AG04449 (cell line): ENCODE data around the gene MSMP.

Experiments
- CTCF ChIA-PET: fragments of 350-600 bp; formaldehyde crosslinking; extraction: SDS; loops from one replicate; lab custom pipeline; 2021; ENCODE audit warnings: antibody characterized with exemption; lab: Yijun Ruan, JAX
- POLR2A ChIA-PET: fragments of 400-600, 350-600 bp; formaldehyde crosslinking; extraction: SDS; loops from one replicate; lab custom pipeline; 2020; ENCODE audit warnings: antibody characterized with exemption, inconsistent platforms; lab: Yijun Ruan, JAX
- DNase-seq: peaks from one replicate; pipeline ENCODE4 v3.0.0-alpha.2; 2010; ENCODE audit warnings: low read depth, low spot score
- H3K4me3 ChIP-seq: 2 replicates; pipeline ENCODE4 v1.5.1; 2011; ENCODE audit warnings: low read depth, mild to moderate bottlenecking, control low read depth, low read length
- CTCF ChIP-seq: IDR thresholded peaks from one replicate; pipeline ENCODE4 v1.5.1; 2011; ENCODE audit warnings: mild to moderate bottlenecking, moderate library complexity, low read length, control low read depth, inconsistent platforms; ENCODE audit not compliant: insufficient read depth; ENCODE audit errors: missing control alignments

Gene MSMP

DNA sequence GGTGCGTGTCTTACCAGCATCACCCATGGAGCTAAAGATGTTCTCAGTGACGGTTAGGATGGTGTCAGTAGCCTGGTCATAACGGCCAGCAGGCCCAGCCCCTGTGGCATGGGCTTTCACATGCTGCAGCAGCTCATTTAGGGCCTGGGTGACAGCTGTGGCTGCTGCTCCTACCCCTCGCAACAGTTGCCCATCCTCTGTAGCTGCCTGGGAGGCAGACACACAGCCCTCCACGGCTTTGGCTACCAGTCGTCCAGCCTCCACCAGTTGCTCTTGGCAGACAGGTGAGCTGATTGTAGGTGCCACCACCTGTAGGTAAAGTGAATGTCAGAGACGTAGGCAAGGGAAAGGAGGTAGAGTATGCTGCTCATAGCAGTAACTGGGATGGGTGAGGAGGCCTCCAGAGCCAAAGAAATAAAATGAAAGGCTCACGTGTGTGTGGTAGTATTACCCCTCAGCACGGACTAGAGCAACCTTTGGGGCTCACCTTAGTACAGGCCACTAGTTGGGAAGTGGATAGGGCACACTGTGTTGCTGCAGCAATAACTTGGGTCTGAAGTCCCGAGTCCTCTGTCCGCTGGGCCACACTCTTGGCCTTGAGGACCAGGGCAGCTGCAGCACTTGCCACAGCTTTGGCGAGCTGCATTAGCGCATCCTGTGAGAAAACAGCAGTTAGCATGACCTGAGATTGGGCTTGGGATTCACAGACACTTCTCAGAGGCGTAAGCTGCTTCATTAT, 36.8 kb downstream of the MSMP start:
- ChIA-PET POLR2A (interaction anchor here (1.1 to 4.7 kb wide), 3 partner anchors 10 to 14 kb away, joined by 4 to 36 read pairs (median 4); no protein-coding TSS in a partner anchor), CTCF (interaction anchor here (1.7 to 34.3 kb wide), 3 partner anchors 1 to 59 kb away, joined by 5 to 816 read pairs (median 816); partner anchors contain the start of genes CCDC107, CREB3, RMRP and TLN1)
- no peak for TF ChIP-seq CTCF
- H3K4me3 ChIP-seq: no peak overlapping the region
- DNase-seq: no peak

GRCh38 chr9:35716230-35716629, 37.8 kb downstream of the MSMP start:
- ChIA-PET POLR2A (interaction anchor here (0.6 to 4.7 kb wide), 3 partner anchors 9 to 28 kb away, joined by 3 to 36 read pairs (median 3); no protein-coding TSS in a partner anchor), CTCF (interaction anchor here (1.7 to 34.3 kb wide), 3 partner anchors 2 to 58 kb away, joined by 5 to 816 read pairs (median 816); partner anchors contain the start of genes CCDC107, CREB3, RMRP and TLN1)
- H3K4me3 ChIP-seq: no peak overlapping the region
- DNase-seq: no peak
- TF ChIP-seq CTCF: no peak

- H3K4me3 ChIP-seq: no peak overlapping the region
- no peak for DNase-seq
- no peak for TF ChIP-seq CTCF
- ChIA-PET CTCF (interaction anchor here (1.5 to 34.3 kb wide), 3 partner anchors 3 to 57 kb away, joined by 5 to 816 read pairs (median 816); partner anchors contain the start of genes CCDC107, CREB3, RMRP and TLN1), POLR2A (interaction anchor here (0.8 to 4.7 kb wide), 5 partner anchors 10 to 24 kb away, joined by 3 to 36 read pairs (median 4); no protein-coding TSS in a partner anchor)
Measured at GRCh38 chr9:35714579-35715252, 39.4 kb downstream of the MSMP start.

GRCh38 chr9:35714123-35714522, 40.0 kb downstream of the MSMP start:
- POLR2A ChIA-PET: interaction anchor here (0.8 to 4.7 kb wide), 4 partner anchors 9 to 23 kb away, joined by 3 to 36 read pairs (median 6); no protein-coding TSS in a partner anchor
- no peak for TF ChIP-seq CTCF
- no peak overlapping the region for H3K4me3 ChIP-seq
- CTCF ChIA-PET: interaction anchor here (1.5 to 34.3 kb wide), 3 partner anchors 4 to 56 kb away, joined by 5 to 816 read pairs (median 816); partner anchors contain the start of genes CCDC107, CREB3, RMRP and TLN1
- DNase-seq: no peak

DNA sequence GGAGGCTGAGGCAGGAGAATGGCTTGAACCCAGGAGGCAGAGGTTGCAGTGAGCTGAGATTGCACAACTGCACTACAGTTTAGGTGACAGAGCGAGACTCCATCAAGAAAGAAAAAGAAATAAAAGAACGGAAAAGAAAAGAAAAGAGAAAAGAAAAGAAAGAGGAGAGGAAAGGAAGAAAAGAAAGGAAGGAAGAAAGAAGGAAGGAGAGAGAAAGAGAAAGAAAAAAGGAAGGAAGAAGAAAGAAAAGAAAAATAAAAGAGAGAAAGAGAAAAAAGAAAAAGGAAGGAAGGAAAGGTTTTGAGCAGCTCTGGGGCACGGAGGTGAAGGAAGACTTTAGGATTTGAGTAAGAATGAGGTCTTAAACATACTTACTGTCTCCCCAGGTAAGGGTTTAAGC, 40.5 kb downstream of the MSMP start:
- CTCF ChIA-PET: interaction anchor here (1.5 to 34.3 kb wide), 3 partner anchors 4 to 56 kb away, joined by 5 to 816 read pairs (median 816); partner anchors contain the start of genes CCDC107, CREB3, RMRP and TLN1
- POLR2A ChIA-PET: interaction anchor here (0.5 to 1.9 kb wide), 5 partner anchors 9 to 35 kb away, joined by 3 to 12 read pairs (median 4); no protein-coding TSS in a partner anchor

More for the DNA sequence above, 40.5 kb downstream of the MSMP start:
- DNase-seq: no peak
- no peak for TF ChIP-seq CTCF
- H3K4me3 ChIP-seq: no peak overlapping the region
